GM19397 (cell line): ENCODE measurements around the gene KRAS.
"Not testable (repeated sequence)": the region's sequence is repeated elsewhere in the genome, so short reads cannot be mapped to it uniquely, and the experiment has no call there.

Experiments used
- ATAC-seq: cut with Tn5 transposase; IDR thresholded peaks from one replicate; pipeline ENCODE4 v1.9.1; 2021; ENCODE audit warnings: mild to moderate bottlenecking, moderate library complexity; ENCODE audit not compliant: unreplicated experiment

Gene KRAS

DNA sequence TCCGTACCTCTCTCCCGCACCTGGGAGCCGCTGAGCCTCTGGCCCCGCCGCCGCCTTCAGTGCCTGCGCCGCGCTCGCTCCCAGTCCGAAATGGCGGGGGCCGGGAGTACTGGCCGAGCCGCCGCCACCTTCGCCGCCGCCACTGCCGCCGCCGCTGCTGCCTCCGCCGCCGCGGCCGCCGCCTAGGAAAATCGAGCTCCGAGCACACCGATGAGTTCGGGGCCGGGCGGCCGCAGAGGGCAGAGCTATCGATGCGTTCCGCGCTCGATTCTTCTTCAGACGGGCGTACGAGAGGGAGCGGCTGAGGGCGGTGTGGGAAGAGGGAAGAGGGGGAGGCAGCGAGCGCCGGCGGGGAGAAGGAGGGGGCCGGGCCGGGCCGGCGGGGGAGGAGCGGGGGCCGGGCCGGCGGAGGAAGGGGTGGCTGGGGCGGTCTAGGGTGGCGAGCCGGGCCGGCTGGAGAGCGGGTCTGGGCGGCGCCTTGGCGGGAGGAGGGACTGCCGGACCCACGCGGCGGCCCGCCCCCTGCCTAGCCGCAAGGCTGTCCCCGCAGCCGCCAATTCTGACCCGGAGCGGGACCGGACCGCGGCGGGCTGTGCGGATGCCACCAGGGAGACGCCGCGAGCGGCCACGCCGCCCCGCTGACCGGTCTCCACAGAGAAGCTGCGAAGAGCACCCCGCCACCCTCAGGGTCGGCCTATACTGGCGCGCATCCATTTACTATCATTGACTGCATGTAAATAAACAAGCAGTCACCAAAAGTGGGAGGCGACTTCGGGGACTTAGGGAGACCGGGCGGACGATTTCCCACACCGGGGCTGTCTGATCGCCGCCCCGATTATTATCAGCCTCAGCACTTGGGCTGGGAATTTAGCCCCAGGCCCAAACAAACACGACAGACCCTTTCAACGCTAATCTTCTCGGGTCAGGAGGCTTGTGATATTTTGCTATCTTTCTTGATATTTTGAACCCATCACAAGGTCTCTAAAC lies at the start of gene KRAS:
Gene KRAS (minus strand): TSS at position 186 of the 987 bp plus-strand sequence.
- ATAC-seq = peak; percentile 86

DNA sequence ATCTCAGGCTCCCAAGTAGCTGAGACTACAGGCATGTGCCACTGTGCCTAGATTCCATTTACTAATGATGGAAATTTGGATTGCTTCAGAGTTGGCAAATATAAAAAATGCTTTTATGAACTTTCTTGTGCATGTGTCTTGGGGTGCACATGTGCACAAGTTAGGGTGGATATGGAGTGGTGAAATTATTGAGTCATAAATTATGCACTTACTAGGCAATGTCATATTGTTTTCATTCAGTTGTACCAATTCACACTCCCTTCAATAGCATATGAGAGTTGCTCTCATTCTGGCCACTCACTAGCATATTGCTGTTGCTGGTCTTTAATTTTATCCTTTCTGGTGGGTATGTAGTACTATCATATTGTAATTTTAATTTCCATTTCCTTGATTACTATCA lies 45.7 kb upstream of the KRAS start:
- no peak for ATAC-seq

DNA sequence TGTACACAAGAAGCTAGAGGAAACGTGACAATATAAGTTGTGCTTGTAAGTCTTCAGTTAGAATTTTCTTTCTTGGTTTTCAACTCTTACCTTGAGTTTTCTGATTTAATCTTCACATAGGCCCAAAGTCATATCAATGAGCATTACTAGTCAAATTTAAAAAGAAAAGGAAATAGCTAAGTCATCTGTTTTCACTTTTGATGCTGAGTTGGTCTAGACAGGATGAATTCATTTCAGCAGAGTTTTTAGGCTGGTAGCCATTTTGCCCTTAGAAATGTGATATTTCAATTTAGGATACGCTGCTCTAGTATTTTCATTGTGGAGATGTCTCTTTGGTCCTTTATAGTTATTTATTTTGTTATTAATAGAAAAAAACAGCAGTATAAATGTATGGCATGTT lies 44.6 kb upstream of the KRAS start:
- ATAC-seq = no peak

DNA sequence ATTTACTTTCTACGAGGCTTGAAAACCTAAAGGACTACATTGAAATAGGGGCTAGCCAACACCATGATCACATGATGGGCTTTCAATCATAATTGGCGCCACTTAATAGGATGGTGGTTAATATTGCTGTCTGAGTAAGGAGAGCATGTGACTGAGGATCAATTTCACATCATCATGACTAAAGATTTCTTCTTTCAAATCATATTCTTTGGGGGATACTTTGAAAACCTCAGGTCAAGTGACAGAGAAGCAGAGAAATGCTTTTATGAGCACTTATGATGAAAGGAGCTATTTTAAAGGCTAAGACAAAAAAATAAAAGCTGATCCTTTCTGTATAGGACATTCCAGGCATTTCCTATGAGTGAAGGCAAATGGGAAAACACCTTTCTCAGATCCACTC lies 42.9 kb upstream of the KRAS start:
- ATAC-seq = no peak

DNA sequence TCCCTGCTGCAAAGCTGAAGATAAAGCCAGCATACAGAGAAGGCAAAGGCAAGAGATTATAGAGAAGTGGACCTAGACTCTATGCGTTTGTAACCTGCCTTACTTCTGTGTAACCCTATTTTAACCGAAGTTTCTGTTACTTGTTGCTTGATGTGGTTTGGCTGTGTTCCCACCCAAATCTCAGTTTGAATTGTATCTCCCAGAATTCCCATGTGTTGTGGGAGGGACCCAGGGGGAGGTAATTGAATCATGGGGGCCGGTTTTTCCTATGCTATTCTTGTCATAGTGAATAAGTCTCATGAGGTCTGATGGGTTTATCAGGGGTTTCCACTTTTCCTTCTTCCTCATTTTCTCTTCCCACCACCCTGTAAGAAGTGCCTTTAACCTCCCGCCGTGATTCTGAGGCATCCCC lies 42.1 kb upstream of the KRAS start:
- ATAC-seq = not testable (repeated sequence)

DNA sequence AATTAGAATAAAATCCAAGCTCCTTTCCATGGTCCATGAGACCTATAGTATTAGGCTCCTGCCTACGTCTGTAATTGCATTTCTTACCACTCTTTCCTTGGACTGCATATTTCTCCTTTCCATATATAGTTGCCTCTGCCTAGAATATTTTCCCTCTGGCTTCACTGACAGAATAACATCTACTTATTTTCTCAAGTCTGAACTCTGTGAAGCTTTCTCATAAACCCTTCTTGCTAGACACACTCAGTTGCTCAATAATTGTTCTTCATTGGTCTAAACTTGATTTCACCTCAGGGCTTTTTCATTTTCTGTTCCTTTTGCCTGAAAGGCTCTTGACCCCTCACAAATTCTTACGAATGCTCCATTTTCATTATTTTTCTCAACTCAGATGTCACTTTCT lies 36.9 kb upstream of the KRAS start:
- ATAC-seq = no peak

DNA sequence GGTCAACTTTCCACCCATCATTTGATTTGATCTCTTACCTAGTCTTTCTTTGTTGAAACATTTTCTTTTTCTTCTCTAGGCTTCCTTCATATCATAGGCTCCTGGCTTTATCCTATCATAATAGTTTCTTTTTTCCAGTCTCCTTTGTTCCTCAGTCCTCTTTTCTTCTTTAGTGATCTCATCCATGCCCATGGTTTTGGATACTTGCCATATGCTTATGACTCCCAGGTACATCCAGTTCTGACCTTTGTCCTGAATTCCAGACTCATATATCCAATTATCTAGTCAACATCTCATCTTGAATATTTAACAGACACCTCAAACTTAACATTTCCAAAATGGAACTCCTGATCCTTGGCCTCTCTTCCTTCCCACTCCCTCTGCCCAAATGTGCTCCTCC lies 36.1 kb upstream of the KRAS start:
- no peak for ATAC-seq

DNA sequence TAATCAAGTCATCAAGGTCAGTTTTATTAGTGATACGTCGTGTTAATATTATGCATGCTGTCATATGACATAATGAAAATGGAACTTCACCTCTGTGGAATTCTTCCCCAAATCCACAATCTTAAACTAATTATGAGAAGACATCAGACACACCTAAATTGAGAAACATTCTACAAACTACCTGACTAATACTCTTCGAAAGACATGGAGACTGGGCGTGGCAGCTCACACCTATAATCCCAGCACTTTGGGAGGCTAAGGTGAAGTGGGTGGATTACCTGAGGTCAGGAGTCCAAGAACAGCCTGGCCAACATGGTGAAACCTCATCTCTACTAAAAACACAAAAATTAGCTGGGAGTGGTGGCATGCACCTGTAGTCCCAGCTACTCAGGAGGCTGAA lies 33.3 kb upstream of the KRAS start:
- no peak for ATAC-seq

DNA sequence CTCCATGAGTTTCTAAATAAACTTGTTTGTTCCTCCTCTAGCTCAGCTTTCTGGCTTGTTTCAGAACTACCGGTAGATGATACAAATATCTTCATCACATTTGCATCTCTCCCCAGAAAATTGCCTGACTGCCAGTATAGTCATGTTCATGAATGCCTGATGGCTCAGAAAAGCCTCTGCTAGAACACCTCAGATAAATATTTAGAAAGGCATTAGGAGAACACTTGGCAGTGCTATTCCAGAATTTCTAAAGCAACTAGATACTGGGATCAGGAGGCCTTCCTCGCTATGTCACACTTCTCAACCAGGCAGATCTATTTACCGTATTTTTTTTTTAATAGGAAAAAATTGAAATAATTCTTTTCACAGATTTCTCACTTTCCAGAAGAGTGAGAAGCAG lies 32.3 kb upstream of the KRAS start:
- no peak for ATAC-seq

DNA sequence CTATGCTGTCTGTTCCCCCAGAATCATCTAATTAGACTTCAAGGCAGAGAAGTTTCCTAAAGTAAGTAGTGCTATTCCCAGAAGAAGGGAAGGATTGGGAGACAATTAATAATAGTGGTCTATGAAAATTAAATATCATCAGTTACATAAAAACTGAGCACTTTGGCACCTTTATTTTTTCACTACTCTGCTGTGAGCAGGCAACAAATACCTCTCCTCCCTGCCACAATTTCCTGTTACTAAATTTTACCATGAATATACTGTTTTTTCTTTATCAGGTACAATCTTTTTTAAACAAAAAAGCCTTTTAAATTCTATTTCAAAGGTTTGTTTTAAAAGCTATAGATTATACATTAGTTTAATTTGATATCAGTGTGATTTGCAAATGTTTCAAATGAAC lies 29.4 kb upstream of the KRAS start:
- no peak for ATAC-seq

DNA sequence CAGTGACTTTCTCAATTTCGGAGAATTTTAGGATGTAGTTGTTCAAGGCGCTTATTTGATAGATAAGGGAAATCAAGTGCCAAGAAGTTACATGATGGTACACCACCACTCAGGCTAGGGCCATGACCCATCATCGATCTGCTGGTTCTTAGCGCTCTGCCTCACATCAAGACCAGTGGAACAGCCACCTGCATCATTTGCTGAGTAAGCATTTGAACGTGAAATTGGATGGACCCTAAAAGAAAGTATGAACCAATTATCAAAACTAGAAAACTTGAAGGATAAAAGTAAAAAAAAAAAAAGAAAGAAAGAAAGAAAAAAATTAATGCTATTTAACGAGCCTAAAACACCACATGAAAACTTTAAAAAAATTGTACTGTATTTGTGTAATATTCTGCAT lies 27.5 kb upstream of the KRAS start:
- no peak for ATAC-seq

DNA sequence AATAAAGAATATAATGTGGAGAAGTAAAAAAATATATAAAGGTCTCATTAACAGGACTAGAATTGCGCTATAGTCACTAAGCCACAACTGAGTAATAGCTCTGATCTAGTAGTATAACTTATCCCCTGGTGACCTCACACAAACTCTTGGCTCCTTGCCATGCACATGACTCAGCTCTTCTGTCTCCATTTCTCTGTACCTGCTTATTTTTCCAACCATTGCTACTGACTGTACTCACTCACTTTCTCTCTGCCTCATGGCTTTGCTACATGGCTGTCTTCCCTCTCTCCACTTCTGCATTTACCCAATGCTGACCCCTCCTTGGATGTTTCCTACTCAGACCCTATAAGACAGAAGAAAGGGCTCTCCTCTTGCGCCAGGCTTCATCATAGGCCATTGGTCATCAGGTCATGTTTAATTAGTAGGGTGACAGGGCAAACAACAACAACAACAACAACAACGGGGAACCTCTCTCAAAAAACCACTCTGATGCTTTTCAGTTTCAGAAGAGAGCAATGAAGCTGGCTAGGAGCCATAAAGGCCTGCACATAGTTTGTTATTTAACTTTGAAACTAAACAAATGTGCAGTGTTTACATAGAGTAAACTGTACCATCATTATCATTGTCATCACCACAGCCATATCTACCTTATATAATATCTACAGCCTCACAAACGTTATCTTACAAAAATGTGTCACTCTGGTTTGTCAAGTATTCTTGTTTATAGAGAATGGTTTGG lies 25.6 kb upstream of the KRAS start:
- ATAC-seq = no peak

DNA sequence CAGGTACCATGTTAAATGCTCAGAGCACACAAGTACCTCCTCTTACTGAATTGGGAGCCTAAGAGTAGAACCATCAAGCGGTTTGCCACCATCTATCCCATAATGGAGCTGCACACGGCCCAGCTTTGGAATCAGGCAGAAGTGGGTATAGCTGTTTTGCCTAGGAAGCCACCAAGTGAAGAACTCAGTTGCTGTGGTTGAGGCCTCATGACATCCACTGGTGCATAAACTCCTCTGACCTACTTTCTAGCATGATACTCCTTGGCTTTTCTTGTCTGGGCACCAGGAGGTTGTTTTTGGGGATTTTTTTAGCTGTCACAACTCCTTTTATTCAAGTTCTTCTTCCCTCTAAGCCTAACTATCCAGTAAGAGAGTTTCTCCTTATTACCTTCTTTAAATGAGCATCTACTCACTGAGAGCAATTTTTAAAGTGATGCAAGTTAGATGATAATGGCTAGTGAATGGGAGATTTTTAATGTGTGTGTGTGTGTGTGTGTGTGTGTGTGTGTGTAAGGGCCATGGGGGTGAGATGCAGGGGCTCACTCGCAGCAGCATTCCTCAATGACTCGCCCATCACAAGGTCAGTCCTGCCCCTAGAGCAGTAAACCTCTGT lies 20.9 kb upstream of the KRAS start:
- ATAC-seq = no peak

DNA sequence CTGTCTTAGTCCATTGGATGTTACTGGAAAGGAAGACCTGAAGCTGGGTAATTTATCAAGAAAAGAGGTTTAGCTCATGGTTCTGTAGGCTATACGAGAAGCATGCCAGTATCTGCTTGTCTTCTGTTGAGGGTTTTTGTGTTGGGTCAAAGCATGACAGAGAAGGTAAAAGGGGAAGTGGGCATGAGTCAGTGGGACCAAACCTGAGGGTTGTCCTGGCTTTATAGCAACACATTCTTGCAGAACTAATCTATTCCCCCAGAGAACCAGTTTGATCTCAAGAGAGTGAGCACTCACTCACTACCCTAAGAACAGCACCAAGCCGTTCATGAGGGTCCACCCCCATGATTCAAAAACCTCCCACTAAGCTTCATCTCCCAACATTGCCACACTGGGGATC lies 19.0 kb upstream of the KRAS start:
- ATAC-seq = peak; percentile 82

DNA sequence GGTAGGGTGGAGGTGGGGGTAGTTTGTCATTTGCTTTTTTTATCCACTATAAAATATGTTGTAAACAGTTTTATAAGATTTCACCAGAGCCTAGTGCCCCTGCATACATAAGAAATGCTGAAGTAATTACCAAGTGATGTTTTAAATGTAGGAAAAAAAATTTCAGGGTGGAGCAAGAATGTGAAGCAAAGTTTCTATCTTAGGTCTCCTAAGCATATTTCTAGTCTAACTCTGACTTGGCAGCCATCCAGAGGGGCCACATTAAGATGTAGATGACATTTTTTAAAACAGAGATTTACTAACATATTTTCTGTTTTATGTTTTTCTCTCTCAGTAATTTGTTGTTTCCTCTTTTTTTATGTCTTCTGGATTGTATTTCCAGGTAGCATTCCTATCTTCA lies 15.8 kb upstream of the KRAS start:
- no peak for ATAC-seq

DNA sequence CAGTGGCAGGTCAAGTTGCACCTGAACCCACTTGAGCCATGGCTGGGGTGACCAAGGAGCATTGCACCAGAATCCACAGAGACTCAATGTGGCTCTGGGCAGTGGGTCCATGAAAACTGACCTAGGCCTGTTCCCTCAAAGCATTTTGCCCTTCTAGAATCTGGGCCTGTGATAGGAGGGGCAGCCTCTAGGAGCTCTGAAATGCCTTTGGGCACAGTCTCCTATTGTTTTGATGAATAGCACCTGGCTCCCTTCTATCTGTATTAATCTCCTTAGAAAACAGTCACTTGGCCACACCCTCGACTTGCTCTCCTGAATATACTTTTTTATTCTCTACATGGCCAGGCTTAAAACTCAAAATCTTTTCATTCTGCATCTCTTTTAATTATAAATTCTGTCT lies 14.1 kb upstream of the KRAS start:
- ATAC-seq = no peak

DNA sequence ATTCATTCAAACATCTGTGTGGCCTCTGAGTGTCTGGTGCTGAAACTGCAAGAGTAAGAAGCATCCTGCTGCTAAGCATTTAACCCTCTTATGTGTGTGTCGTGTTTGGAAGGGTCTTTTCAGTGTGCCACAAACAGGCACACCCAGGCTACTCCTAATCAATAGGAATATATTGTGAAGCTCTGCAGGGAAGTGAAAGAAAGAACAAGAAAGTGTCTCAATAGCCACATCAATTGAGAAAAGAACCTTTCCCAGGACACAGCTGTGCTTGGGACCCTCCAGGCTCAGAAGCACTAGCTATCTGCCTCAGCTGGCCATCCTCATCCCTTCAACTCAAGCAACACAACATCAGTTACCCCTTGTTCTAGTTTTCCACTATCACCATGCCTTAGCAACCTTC lies 13.4 kb upstream of the KRAS start:
- no peak for ATAC-seq

DNA sequence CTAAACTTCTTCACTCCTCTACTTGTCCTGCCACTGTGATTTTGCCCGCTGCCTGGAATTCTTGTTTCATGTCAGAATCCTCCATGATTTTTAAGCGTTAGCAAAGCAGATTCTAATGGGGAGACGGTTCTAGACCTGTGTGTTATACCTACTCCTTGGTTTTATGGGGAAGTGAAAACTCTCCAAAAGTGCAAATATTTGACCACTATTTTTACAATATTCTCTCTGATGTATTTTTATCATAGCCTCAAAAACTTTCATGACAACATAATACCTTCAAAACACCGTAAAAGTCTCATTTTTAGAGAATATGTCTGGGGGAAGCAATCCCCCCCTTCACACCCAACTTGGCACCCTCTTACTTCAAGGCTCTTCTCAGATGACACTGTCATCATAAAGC lies 12.9 kb upstream of the KRAS start:
- no peak for ATAC-seq

DNA sequence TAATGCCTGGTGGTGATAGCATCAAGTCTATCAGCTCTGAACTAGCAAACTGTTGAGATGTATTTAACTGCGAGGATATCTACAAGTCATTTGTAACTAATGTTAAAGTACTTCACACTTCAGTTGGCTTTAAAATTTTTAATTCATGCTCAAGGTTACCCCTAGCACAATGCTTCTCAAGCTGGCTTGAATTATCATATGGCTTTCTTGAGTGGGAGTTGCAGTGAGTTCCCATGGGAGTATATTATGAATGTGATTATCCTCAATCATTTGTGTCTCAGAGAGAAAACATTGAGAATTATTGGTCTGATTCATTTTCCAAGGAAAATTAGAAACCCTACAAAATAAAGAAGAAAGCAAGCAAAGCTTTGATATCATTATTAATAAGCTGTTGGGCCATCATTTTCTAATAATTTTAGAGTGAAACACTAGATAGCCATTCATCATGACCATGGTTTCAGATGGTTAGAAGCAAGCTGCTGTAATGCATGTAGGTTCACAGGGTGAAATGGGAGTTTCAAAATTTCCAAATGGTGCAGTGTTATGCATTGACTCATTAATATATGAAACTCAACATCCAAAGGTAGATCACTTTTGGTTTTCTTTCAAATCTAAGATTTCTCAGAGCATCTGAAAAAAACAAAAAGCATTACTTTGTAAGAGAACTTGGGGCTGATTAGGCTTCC lies 11.8 kb upstream of the KRAS start:
- no peak for ATAC-seq

DNA sequence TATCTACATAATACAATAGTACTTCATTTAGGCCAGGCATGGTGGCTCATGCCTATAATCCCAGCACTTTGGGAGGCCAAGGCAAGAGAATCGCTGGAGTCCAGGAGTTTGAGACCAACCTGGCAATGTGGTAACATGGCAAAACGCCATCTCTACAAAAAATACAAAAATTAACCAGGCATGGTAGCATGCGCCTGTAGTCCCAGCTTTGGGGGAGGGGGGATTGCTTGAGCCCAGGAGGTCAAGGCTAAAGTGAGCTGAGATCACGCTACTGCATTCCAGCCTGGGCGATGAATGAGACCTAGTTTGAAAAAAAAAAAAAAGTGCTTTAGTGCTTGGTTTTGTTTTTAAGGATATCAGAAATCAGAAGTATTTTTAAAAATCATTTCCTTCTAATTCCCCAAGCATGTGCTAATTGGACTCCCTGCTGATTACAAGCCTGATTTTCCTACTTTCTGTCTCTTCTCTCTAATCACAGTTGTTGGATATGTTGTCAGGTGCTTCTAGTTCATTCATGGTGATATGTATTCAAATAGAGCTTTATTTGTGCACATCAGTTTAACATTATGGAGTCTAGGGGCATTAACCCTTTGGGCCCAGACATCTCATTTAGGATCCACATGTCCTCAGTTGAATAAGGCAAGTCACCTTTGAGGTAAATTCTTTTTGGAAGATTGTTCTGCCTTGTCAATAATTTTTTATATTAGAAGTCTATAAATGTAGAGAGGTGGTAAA lies 7.0 kb upstream of the KRAS start:
- ATAC-seq = no peak
